Embryonic facial prominence (tissue), 1 donor: ENCODE results near the gene SERPINE1.
A peak's percentile ranks its signal among the peaks of the same experiment; 100 is the strongest.

ENCODE experiments used
- DNase-seq: peaks from one replicate; pipeline ENCODE4 v3.0.0-alpha.2; 2016; ENCODE audit errors: extremely low spot score

The SERPINE1 gene

GRCh38 chr7:101169110-101169837 is 42.4 kb downstream of the SERPINE1 start:
- no peak for DNase-seq

- DNase-seq, result no peak
Measured at GRCh38 chr7:101169838-101170551, 43.1 kb downstream of the SERPINE1 start.

- DNase-seq, result no peak
Measured at GRCh38 chr7:101170617-101171441, 43.9 kb downstream of the SERPINE1 start.

GRCh38 chr7:101171442-101171837 is 44.5 kb downstream of the SERPINE1 start:
- DNase-seq, result no peak

- DNase-seq, result no peak
Measured at GRCh38 chr7:101172005-101172853, 45.3 kb downstream of the SERPINE1 start.

GRCh38 chr7:101172854-101173751 is 46.2 kb downstream of the SERPINE1 start:
- no peak for DNase-seq

GRCh38 chr7:101173752-101174244 is 46.9 kb downstream of the SERPINE1 start:
- peak; percentile 5 for DNase-seq

GRCh38 chr7:101174322-101174854 is 47.5 kb downstream of the SERPINE1 start:
- DNase-seq, result peak; percentile 1

GRCh38 chr7:101175664-101176063 is 48.8 kb downstream of the SERPINE1 start:
- DNase-seq, result no peak

- no peak for DNase-seq
Measured at GRCh38 chr7:101177644-101178043, 50.7 kb downstream of the SERPINE1 start.

- DNase-seq, result no peak
Measured at GRCh38 chr7:101179117-101179516, 52.2 kb downstream of the SERPINE1 start.

GRCh38 chr7:101179713-101180112 is 52.8 kb downstream of the SERPINE1 start:
- no peak for DNase-seq

GRCh38 chr7:101180130-101180755 is 53.3 kb downstream of the SERPINE1 start, which contains the start of gene NAT16:
TSS of gene NAT16 (minus strand) at chr7:101180293. CDS start at chr7:101174807, 5,486 bp downstream.
- no peak for DNase-seq

- no peak for DNase-seq
Measured at GRCh38 chr7:101185258-101185839, 58.4 kb downstream of the SERPINE1 start.

GRCh38 chr7:101186194-101186593 is 59.3 kb downstream of the SERPINE1 start:
- no peak for DNase-seq

- no peak for DNase-seq
Measured at GRCh38 chr7:101186844-101187428, 60.0 kb downstream of the SERPINE1 start.
